GM12878 (cell line): Measurements from ENCODE around the gene GNA14. TPM values are rescaled to one million over a fixed set of nuclear protein-coding genes. Genes with fewer than 3 reads are reported as not detected.

Source experiments
- ATF7 ChIP-seq: fragments of 450-650 bp; IDR thresholded peaks from 2 replicates; pipeline ENCODE4 v1.6.1; 2016; ENCODE audit warnings: low read depth, mild to moderate bottlenecking
- GABPA ChIP-seq: IDR thresholded peaks from 2 replicates; pipeline ENCODE4 v1.6.1; 2014; ENCODE audit warnings: antibody characterized with exemption, low read depth, mild to moderate bottlenecking, inconsistent platforms
- IKZF1 ChIP-seq: fragments of 450-650 bp; conservative IDR thresholded peaks from 2 replicates; pipeline ENCODE4 v1.6.1; 2017; ENCODE audit warnings: antibody characterized with exemption, mild to moderate bottlenecking
- IRF4 ChIP-seq: IDR thresholded peaks from 2 replicates; pipeline ENCODE4 v1.6.1; 2011; ENCODE audit warnings: low read depth, low read length
- LARP7 ChIP-seq: fragments of 450-650 bp; IDR thresholded peaks from 2 replicates; pipeline ENCODE4 v1.6.1; 2017; ENCODE audit warnings: mild to moderate bottlenecking
- POLR2AphosphoS2 ChIP-seq: IDR thresholded peaks from 2 replicates; pipeline ENCODE4 v1.6.1; 2011; ENCODE audit warnings: low read depth, mild to moderate bottlenecking, low read length, improper control_type of control experiment, moderate library complexity
- RFX5 ChIP-seq: IDR thresholded peaks from 2 replicates; pipeline ENCODE4 v1.6.1; 2011; ENCODE audit warnings: low read depth, low read length, improper control_type of control experiment
- RUNX3 ChIP-seq: IDR thresholded peaks from 2 replicates; pipeline ENCODE4 v1.6.1; 2012; ENCODE audit warnings: low read length, inconsistent platforms
- SIN3A ChIP-seq: IDR thresholded peaks from 2 replicates; pipeline ENCODE4 v1.6.1; 2012; ENCODE audit warnings: low read depth, low read length, improper control_type of control experiment
- SMAD1 ChIP-seq: fragments of 450-650 bp; IDR thresholded peaks from 2 replicates; pipeline ENCODE4 v1.6.1; 2018; ENCODE audit warnings: mild to moderate bottlenecking, low read depth; ENCODE audit not compliant: partially characterized antibody
- SUZ12 ChIP-seq: fragments of 200-600 bp; sonication (generic); IDR thresholded peaks from one replicate; pipeline ENCODE4 v1.6.1; 2018; ENCODE audit warnings: antibody characterized with exemption, mild to moderate bottlenecking; ENCODE audit not compliant: unreplicated experiment
- TBL1XR1 ChIP-seq: IDR thresholded peaks from 2 replicates; pipeline ENCODE4 v1.6.1; 2012; ENCODE audit warnings: low read depth, low read length, improper control_type of control experiment
- ZNF384 ChIP-seq: IDR thresholded peaks from 2 replicates; pipeline ENCODE4 v1.6.1; 2012; ENCODE audit warnings: low read depth, mild to moderate bottlenecking, low read length, improper control_type of control experiment, borderline replicate concordance
- polyA plus RNA-seq, 11 experiments: library from polyadenylated mRNA; depleted of rRNA in 4 of 11; unstranded in 6 of 11; stranded (reverse) in 5 of 11; fragments of >200 nt; fragmentation: Nextera tagmentation in 4 of 11; fragmentation: Illumina TruSeq in 1 of 11; extraction: Ambion mirVana in 4 of 11; extraction: Trizol in 1 of 11; gene quantifications; 1 replicate in 1 of 11; 2 replicates in 10 of 11; pipeline versions ENCODE4 v1.2.1 to v1.2.3, GENCODE V29; 2011 to 2016; ENCODE audit warnings: inconsistent platforms in 2 of 11, missing spikeins in 2 of 11, low read depth in 1 of 11
- total RNA-seq, 4 experiments: library from RNA; depleted of rRNA in 3 of 4; stranded (reverse); fragments of >200 nt in 3 of 4; fragmentation: Illumina TruSeq in 1 of 4; extraction: Trizol in 1 of 4; gene quantifications; 2 replicates each; pipeline versions ENCODE4 v1.2.1 to v1.2.3, GENCODE V29; 2013 to 2021
- TF ChIP-seq, protein P1 (sequence below): IDR thresholded peaks from 2 replicates; pipeline ENCODE4 v1.6.1; 2012; ENCODE audit warnings: low read length, inconsistent platforms
- TF ChIP-seq, protein P2 (sequence below): fragments of 450-650 bp; IDR thresholded peaks from 2 replicates; pipeline ENCODE4 v1.6.1; 2017; ENCODE audit warnings: mild to moderate bottlenecking, moderate library complexity
- TF ChIP-seq, protein P3 (sequence below): IDR thresholded peaks from 2 replicates; pipeline ENCODE4 v1.6.1; 2011; ENCODE audit warnings: low read depth, mild to moderate bottlenecking, low read length, moderate library complexity, borderline replicate concordance; ENCODE audit errors: extremely low read depth
- TF ChIP-seq, protein P4 (sequence below): fragments of 450-650 bp; formaldehyde crosslinking; IDR thresholded peaks from 2 replicates; pipeline ENCODE4 v1.4.0; 2022; ENCODE audit warnings: mild to moderate bottlenecking, moderate library complexity

Gene GNA14
- total and polyA plus RNA-seq, 10 of the 15 experiments (the other 5 are each of a cell fraction or from before 2014, with no cell fraction given) = 0.17 TPM; not detected in 9

DNA sequence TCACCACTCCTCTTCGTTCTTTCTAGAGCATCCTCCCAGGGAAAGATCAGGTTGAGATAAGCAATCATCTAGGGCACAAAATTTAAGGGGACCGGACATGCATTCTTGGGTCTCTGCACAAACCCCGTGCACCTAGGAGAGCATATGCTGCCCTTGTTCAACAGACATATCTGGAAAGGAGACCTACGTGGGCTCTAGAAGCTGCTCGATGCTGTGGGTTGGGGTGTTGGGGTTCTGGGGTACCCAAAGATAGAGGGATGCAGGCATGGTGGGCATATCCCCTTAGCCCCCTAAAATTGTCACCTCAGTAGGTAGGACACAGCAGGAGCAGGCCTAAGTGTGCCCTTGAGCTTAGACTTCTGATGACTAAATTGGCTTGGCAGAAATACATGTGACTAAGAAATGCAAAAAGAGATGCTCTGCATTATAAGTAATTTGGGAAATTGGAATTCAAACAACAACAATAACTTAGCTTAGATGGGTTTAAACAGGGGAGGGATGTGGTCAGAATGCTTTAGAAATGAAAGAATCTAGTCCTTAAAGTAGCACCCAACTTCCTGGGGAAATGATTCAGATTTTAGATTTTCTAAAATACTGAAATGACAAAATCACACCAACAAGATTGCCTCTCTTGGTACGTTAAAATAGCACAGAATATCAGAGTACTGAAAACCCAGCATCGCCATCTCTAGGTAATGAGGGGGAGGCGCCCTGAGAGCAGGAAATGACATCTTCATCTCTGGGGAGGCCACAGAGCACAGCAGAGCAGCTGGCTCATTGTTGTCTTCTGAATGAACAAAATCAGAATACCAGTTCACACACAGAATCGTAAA is 172.3 kb downstream of the GNA14 start (continued):
- TF ChIP-seq, protein P1, sequence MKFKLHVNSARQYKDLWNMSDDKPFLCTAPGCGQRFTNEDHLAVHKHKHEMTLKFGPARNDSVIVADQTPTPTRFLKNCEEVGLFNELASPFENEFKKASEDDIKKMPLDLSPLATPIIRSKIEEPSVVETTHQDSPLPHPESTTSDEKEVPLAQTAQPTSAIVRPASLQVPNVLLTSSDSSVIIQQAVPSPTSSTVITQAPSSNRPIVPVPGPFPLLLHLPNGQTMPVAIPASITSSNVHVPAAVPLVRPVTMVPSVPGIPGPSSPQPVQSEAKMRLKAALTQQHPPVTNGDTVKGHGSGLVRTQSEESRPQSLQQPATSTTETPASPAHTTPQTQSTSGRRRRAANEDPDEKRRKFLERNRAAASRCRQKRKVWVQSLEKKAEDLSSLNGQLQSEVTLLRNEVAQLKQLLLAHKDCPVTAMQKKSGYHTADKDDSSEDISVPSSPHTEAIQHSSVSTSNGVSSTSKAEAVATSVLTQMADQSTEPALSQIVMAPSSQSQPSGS = peak; percentile 57; the same call in 1 of the 2 replicates
- TF ChIP-seq ATF7 (peak; percentile 64; the same call in 1 of the 2 replicates), SUZ12 (no peak), RFX5 (no peak), GABPA (0 out of 2 replicates have a peak, but pooled peaks have one; percentile 13), IRF4 (no peak), ZNF384 (no peak), IKZF1 (no peak), RUNX3 (peak; percentile 58), SMAD1 (no peak), TBL1XR1 (no peak), POLR2AphosphoS2 (no peak), SIN3A (no peak), LARP7 (no peak)
- TF ChIP-seq, protein P2, sequence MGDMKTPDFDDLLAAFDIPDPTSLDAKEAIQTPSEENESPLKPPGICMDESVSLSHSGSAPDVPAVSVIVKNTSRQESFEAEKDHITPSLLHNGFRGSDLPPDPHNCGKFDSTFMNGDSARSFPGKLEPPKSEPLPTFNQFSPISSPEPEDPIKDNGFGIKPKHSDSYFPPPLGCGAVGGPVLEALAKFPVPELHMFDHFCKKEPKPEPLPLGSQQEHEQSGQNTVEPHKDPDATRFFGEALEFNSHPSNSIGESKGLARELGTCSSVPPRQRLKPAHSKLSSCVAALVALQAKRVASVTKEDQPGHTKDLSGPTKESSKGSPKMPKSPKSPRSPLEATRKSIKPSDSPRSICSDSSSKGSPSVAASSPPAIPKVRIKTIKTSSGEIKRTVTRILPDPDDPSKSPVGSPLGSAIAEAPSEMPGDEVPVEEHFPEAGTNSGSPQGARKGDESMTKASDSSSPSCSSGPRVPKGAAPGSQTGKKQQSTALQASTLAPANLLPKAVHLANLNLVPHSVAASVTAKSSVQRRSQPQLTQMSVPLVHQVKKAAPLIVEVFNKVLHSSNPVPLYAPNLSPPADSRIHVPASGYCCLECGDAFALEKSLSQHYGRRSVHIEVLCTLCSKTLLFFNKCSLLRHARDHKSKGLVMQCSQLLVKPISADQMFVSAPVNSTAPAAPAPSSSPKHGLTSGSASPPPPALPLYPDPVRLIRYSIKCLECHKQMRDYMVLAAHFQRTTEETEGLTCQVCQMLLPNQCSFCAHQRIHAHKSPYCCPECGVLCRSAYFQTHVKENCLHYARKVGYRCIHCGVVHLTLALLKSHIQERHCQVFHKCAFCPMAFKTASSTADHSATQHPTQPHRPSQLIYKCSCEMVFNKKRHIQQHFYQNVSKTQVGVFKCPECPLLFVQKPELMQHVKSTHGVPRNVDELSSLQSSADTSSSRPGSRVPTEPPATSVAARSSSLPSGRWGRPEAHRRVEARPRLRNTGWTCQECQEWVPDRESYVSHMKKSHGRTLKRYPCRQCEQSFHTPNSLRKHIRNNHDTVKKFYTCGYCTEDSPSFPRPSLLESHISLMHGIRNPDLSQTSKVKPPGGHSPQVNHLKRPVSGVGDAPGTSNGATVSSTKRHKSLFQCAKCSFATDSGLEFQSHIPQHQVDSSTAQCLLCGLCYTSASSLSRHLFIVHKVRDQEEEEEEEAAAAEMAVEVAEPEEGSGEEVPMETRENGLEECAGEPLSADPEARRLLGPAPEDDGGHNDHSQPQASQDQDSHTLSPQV = no peak
- TF ChIP-seq, protein P3, sequence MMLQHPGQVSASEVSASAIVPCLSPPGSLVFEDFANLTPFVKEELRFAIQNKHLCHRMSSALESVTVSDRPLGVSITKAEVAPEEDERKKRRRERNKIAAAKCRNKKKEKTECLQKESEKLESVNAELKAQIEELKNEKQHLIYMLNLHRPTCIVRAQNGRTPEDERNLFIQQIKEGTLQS = no peak
- TF ChIP-seq, protein P4, sequence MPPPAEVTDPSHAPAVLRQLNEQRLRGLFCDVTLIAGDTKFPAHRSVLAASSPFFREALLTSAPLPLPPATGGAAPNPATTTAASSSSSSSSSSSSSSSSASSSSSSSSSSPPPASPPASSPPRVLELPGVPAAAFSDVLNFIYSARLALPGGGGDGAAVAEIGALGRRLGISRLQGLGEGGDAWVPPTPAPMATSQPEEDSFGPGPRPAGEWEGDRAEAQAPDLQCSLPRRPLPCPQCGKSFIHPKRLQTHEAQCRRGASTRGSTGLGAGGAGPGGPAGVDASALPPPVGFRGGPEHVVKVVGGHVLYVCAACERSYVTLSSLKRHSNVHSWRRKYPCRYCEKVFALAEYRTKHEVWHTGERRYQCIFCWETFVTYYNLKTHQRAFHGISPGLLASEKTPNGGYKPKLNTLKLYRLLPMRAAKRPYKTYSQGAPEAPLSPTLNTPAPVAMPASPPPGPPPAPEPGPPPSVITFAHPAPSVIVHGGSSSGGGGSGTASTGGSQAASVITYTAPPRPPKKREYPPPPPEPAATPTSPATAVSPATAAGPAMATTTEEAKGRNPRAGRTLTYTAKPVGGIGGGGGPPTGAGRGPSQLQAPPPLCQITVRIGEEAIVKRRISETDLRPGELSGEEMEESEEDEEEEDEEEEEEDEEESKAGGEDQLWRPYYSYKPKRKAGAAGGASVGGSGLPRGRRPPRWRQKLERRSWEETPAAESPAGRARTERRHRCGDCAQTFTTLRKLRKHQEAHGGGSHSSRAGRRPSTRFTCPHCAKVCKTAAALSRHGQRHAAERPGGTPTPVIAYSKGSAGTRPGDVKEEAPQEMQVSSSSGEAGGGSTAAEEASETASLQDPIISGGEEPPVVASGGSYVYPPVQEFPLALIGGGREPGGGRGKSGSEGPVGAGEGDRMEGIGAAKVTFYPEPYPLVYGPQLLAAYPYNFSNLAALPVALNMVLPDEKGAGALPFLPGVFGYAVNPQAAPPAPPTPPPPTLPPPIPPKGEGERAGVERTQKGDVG (CRISPR knock-in tag) = no peak
